HS-5 (cell line): ENCODE measurements around the gene WNK4.

Experiments
- DNase-seq: peaks from one replicate; pipeline ENCODE4 v3.0.0-alpha.2; 2012; ENCODE audit warnings: low read depth

WNK4 gene

DNA sequence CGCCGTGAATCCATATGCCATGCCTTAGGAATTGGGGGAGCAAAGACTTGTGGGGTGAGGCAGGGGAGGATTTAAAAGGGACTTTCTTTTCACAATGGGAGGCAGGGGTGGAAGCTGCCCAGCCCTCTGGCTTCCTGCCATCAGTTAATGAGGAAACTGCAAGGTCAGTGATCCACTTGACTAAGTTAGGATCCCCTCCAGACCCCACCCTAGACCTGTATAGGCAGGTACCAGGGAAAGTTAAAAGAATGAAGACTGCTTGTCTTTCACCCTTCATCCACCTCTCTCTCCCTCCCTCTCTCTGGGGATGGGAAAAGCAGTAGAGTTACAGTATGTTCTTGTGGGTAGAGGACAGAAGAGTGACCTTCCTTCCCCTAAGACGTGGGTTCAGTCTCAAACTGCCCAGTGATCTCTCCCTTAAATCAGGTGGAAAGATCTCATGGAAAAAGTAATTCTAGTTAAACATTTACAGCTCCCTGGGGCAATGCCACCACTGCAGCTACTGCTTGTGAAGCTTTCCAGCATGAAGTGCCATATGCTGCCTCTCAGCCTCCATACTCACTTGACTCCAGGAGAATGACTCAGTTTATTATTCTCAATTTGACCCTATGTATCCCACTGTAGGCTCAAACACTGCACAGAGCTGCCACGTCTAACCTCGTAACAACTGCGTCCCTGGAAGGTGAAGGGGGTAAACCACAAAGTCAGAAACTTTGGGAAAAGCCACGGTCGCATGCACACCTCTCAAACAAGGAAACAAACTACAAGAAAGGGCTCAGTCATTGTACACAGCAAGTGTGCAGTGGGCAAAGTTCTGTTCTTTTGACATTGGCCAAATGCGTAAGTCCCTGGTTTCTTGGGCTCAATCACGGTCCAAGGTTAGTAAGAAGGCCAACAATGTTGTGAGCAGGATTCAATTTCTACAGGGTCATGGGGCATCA is 16.9 kb downstream of the WNK4 start:
- no peak for DNase-seq

- no peak for DNase-seq
These were observed 17.6 kb downstream of the WNK4 start for GRCh38 chr17:42798011-42798382.

DNA sequence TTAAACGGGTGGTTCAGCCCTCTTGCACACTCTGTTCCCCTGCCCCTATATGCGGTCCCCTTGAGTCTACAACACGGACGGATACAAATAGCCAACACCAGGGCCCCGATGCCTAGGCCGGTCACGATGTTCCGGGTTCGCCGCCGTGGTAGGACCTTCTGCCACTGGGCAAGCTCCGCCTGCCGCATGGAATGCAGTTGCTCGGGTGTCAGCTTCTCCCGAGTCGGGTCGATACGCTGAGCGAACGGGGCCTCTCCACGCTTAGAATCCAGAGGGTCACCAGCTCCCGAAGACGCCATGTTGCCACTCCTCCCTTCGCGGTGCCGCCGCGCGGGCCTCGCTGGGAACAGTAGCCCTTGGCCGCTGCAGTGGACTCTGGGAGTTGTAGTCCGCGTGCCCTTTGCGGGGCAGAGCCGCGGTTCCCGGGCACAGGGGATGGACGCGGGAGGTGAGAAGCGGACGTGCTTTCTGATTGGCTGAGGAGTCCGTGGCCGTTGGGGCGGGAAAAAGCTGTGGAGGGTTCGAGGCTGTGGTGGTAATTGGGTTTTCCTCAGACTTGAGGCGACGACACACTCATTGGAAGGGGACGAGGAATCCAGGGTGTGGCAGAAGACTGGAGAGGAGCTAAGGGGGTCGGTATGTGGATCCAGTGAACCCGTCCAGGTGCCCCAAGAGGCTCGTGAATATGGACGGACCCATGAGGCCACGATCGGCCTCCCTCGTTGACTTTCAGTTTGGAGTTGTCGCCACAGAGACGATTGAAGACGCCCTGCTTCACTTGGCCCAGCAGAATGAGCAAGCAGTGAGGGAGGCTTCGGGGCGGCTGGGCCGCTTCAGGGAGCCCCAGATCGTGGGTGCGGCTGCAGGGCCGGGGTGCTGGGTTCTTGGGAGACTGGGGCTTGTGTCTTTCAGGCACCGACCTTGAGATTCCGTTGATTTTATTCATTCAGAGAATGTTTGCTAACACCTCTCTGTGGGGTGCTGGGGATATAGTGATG is 18.3 kb downstream of the WNK4 start, which contains the start of the genes CNTD1 and COA3:
Gene CNTD1 (plus strand): TSS at position 479 of the 998 bp plus-strand sequence. CDS start 207 bp downstream, at position 686.
Gene COA3 (minus strand): TSS at position 322 of the 998 bp plus-strand sequence. CDS start 23 bp downstream, at position 299.
- peak; percentile 53 for DNase-seq

DNA sequence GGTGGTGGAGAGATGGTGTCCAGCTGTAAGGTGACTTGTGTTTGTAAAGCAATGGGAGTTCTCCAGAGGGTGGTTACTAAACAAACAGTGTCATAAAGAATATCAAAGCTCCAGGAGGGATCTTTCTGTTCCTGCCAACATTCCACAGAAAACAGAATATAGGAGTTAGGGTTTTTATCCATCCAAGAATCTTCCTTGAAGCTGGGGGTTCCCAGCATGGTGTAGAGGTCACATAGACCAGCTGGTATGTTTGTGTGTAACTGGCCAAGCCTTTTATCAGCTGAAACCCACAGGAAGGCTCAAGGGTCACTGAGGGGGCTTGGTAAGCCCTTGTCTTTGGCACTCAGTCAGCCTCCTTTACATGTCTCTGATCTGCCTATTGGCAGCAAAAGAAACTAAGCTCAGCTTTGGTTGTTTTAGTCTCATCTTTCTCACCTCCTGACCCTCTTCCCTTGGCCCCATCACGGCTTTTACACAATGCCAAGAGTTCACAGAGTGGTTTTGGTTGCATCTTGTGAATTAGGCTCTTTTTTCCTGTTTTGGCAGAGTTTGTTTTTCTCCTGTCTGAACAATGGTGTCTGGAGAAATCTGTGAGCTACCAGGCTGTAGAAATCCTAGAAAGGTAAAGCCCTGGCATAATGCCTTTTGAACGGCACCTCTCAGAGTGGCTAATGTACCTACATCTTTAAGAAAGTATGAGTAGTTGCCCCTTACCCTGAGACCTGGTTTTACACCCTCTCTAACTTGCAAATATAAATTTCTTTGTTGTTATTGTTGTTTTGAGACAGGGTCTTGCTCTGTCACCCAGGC is 22.9 kb downstream of the WNK4 start:
- no peak for DNase-seq

DNA sequence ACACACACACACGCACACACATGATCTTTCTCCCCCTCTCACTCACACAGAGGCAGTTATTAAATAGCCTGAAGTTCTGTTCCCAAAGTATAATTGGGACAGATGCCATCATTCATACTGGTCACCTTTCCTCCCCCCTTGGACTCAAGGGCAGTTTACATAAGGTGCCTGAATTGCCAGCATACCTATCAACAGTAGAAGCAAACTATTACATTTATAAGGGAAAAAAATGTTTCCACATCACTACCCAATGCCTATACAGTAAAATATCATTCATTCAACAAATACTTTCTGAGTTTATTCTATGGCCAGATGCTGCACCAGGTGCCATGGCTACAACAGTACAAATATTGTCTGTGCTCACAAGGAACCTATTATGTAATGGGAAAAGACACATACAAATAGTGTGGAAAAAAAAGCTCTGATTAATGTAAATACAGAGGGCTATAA is 24.5 kb downstream of the WNK4 start:
- no peak for DNase-seq

GRCh38 chr17:42806249-42806648 is 25.8 kb downstream of the WNK4 start:
- DNase-seq, result no peak

GRCh38 chr17:42809250-42809649 is 28.8 kb downstream of the WNK4 start:
- DNase-seq, result peak; percentile 61

GRCh38 chr17:42814633-42815399 is 34.4 kb downstream of the WNK4 start:
- DNase-seq, result peak; percentile 93

DNA sequence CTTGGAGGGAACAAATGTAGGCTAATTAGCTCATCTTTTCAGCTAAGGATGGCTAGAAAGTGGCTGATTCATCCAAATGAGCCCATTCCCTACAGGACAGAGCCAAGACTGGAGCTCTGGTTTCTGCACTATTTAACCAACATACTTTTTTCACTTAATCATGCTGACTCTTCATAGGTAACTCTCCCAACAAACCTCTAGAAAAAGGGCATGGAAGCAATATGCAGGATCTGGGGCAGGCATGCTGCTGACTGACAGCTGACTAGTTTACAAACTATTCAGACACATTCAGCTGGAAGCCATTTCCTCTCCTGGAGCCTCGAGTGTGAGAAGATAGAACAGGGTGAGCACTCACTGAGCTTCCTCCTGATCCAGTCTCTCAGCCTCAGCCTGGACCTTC is 37.5 kb downstream of the WNK4 start:
- DNase-seq, result peak; percentile 77

- DNase-seq, result no peak
These were observed 38.0 kb downstream of the WNK4 start for GRCh38 chr17:42818379-42818778.

DNA sequence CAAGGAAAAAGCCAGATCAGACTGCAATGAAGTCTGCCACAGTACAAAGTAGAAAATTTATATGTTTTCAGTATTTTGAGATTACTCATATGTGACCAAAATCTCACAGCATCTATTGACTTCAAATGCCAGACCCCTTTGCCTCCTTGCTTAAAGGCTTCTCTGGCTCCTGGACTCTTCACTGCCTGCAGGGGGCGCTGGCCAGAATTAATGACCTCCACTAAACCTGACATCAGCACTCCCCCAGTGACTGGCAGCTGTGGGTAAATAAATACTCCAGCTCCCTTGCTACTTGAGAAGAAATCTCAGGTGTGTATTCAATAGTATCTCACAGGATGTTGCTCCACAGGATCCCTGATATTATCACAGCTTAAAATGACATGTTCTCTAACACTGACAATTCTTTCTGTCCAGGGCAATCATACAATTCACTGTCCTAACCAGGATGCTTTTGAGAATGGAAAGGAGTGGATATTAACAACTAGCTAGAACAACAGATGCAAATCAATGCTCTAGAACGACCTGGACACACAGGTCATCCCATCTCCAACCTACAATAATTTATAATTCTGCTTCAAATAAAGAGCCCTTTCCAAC is 39.6 kb downstream of the WNK4 start:
- no peak for DNase-seq

DNA sequence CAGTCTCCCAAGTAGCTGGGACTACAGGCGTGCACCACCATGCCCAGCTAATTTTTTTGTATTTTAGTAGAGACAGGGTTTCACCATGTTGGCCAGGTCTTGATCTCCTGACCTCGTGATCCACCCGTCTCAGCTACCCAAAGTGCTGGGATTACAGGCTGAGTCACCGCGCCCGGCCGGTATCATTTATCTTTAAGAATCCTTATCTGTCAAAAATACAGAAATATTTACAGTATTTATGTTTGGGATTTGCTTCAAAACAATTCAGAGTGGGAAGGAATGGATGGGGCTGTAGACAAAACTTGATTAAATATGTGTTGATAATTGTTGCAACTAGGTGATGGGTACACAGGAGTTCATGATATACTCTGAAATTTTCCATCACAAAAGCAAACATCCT is 40.8 kb downstream of the WNK4 start:
- no peak for DNase-seq

GRCh38 chr17:42827472-42827871 is 47.1 kb downstream of the WNK4 start:
- DNase-seq, result no peak

GRCh38 chr17:42830971-42831370 is 50.6 kb downstream of the WNK4 start:
- no peak for DNase-seq

DNA sequence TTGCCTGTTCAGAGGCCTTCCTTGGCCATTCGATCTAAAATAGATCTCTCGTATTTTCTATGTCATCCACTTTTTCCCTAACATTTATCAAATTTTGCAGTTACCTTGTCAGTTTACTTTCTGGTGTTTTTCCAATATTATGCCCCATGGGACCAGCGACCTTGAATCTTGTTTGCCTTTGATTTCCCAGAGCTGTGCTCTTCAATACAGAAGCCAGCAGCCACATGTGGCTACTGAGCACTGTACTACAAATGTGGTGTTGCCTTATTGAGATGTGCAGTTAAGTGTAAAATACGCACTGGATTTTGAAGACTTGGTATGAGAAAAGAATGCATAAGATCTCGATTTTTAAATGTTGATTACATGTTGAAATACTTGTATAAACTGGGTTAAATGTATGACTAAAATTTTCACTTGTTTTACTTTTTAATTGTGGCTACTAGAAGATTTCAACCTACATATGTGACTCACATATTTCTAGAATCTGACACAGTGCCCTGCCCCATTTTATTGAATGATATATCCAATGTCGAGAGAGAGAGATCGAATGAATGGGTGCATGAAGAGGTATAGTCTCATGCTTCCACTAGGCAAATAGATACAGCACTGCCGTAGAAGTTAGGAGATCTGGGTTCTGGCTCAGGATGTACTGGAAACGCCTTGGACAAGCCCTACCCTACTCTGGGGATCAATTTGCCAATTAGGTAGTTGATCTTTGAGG is 52.0 kb downstream of the WNK4 start:
- no peak for DNase-seq

DNA sequence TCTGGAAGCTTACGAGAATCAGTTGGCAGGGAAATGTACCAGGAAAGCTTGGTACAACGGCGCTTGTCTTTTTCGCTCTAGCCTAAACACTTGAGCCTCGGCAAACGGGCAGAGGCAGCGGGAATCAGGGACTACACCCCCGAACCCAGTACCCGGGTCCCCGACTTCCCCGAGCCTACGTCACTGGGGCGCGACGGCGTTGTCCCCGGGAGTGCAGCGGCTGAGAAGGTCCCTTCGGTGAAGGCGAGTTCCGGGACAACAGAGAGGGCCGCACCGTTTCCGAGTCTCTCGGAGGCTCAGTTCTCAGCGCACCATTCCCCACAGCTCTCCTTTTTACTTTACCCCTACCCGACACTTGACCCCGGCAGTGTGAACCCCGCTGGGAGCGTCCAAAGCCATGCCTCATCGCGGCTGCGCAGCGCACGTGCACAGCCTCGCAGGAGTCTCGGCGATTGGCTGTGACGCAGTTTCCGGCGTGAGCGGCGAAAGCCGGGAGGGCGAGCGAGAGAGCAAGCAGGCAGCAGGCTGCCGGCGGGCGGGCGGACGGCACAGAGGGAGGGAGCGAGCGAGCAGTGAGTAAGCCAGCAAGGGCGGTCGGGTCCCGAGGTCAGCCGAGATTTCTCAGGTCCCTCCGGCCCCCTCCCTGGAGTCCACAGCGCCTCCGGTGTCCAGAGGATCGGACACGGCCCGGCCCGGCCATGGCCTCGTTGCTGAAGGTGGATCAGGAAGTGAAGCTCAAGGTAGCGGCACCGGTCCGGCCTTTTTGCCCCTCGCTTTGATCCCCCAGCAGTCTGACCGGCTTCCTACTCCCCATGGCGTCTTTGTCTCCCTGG is 52.7 kb downstream of the WNK4 start, which contains the start of gene PSME3:
Gene PSME3 (plus strand): TSS at position 464 of the 833 bp plus-strand sequence. CDS start 235 bp downstream, at position 699.
- peak; percentile 69 for DNase-seq

DNA sequence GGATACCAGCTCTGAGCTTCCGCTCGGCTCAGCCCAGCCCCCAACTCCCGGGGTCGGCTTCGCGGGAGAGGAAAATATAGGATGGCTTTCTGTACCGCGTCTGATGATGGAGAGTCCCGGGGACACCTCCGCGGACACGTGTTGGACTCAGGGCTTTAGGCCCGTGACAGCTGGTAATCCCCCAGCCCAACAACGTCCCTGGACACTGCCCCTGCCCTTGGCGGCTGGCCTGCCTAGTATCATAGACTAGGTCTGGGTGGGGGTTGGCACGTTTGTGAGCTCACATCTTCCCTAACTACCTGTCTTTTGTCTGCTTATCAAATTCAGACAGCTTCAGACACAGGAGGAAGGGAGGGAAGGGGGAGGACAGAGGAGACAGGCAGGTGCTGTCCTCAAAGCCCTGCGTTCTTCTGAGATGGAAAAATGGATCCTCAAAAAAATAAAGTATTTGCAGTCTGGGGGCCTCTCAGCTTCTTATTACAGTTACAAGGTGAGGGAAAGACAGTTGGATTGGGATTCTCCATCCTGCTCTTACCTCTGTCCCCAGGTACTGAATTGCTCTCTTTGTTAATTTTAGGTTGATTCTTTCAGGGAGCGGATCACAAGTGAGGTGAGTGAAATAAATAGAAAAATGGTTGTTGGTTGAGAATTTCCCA is 53.5 kb downstream of the WNK4 start:
- DNase-seq, result no peak

DNA sequence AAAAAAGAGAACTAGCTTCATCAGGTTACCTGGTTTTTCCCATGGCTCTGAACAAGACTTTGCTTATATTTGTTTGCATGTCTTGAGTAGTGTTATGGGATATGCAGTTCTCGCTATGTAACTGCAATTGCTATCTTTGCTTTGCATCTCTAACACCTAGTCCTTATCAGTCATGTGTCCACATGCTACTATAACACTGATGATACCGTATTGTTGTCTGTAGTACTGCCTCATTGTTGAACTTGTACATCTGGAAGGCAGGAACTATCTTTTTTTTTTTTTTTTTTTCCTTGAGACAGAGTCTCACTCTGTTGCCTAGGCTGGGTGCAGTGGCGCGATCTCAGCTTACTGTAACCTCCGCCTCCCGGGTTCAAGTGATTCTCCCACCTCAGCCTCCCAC is 55.3 kb downstream of the WNK4 start:
- DNase-seq, result no peak
